NCI-H2029 treated with DMSO at 0.1 percent for 48 hours (cell line): ENCODE data around the gene MCU.
"Not testable (repeated sequence)": the region's sequence is repeated elsewhere in the genome, so short reads cannot be mapped to it uniquely, and the experiment has no call there.

Experiments used
- DNase-seq: peaks from one replicate; lab custom pipeline; 2025; lab: John Stamatoyannopoulos, UW

The MCU gene

GRCh38 chr10:72731916-72732419 is 40.0 kb downstream of the MCU start:
- DNase-seq, result no peak

GRCh38 chr10:72732521-72732920 is 40.6 kb downstream of the MCU start:
- DNase-seq, result no peak

- DNase-seq, result no peak
These were observed 42.0 kb downstream of the MCU start for GRCh38 chr10:72733989-72734388.

- no peak for DNase-seq
These were observed 43.5 kb downstream of the MCU start for GRCh38 chr10:72735288-72735936.

- DNase-seq, result peak; percentile 13
These were observed 44.4 kb downstream of the MCU start for GRCh38 chr10:72736176-72736827.

- DNase-seq, result no peak
These were observed 44.9 kb downstream of the MCU start for GRCh38 chr10:72736828-72737220.

- not testable (repeated sequence) for DNase-seq
These were observed 45.4 kb downstream of the MCU start for GRCh38 chr10:72737357-72737756.

- no peak for DNase-seq
These were observed 46.5 kb downstream of the MCU start for GRCh38 chr10:72738486-72738885.

GRCh38 chr10:72740528-72740927 is 48.6 kb downstream of the MCU start:
- no peak for DNase-seq

GRCh38 chr10:72742092-72742491 is 50.1 kb downstream of the MCU start:
- DNase-seq, result no peak

- no peak for DNase-seq
These were observed 50.9 kb downstream of the MCU start for GRCh38 chr10:72742797-72743196.

GRCh38 chr10:72744566-72744965 is 52.6 kb downstream of the MCU start:
- DNase-seq, result no peak

GRCh38 chr10:72746426-72747363 is 54.8 kb downstream of the MCU start:
- no peak for DNase-seq

- no peak for DNase-seq
These were observed 55.6 kb downstream of the MCU start for GRCh38 chr10:72747521-72747920.

GRCh38 chr10:72753760-72754231 is 61.9 kb downstream of the MCU start:
- DNase-seq, result no peak

- DNase-seq, result no peak
These were observed 62.5 kb downstream of the MCU start for GRCh38 chr10:72754275-72755032.

GRCh38 chr10:72756674-72757385 is 64.9 kb downstream of the MCU start:
- DNase-seq, result no peak

GRCh38 chr10:72757732-72758131 is 65.8 kb downstream of the MCU start:
- DNase-seq, result no peak

GRCh38 chr10:72758930-72759329 is 67.0 kb downstream of the MCU start:
- DNase-seq, result not testable (repeated sequence)

- no peak for DNase-seq
These were observed 67.6 kb downstream of the MCU start for GRCh38 chr10:72759584-72759983.

- DNase-seq, result no peak
These were observed 69.6 kb downstream of the MCU start for GRCh38 chr10:72761498-72761897.
